GM12864 (cell line): Measurements from ENCODE around the gene AMDHD2.

Source experiments
- DNase-seq: peaks from one replicate; pipeline ENCODE4 v3.0.0-alpha.2; 2011; ENCODE audit warnings: low read depth
- H3K4me3 ChIP-seq: 2 replicates; pipeline ENCODE4 v1.5.1; 2011; ENCODE audit warnings: mild to moderate bottlenecking, low read depth, low read length, control low read depth
- TF ChIP-seq, protein P1 (sequence below): IDR thresholded peaks from 2 replicates; pipeline ENCODE4 v1.5.1; 2011; ENCODE audit warnings: low read depth, mild to moderate bottlenecking, moderate library complexity, low read length, control low read depth, inconsistent platforms; ENCODE audit errors: missing control alignments

AMDHD2 gene

DNA sequence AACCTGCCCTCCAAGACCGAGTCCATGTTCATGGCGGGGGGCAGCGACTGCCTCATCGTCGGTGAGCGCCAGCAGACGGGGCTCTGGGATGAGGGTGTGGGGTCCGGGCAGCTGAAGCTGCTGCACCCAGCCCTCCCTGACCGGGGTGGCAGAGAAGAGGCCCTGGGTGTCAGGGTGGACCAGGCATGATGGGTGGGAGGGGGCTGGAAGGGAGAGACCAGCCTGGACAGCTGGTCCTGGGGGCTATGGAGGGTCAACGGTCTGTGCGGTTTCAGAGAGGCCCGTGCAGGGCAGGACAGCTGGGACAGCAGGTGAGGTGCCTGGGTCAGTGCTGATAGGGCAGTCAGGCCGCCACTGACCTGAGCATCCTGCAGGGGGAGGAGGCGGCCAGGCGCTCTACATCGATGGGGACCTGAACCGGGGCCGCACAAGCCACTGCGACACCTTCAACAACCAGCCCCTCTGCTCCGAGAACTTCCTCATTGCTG lies 19.7 kb upstream of the AMDHD2 start:
- TF ChIP-seq, protein P1, sequence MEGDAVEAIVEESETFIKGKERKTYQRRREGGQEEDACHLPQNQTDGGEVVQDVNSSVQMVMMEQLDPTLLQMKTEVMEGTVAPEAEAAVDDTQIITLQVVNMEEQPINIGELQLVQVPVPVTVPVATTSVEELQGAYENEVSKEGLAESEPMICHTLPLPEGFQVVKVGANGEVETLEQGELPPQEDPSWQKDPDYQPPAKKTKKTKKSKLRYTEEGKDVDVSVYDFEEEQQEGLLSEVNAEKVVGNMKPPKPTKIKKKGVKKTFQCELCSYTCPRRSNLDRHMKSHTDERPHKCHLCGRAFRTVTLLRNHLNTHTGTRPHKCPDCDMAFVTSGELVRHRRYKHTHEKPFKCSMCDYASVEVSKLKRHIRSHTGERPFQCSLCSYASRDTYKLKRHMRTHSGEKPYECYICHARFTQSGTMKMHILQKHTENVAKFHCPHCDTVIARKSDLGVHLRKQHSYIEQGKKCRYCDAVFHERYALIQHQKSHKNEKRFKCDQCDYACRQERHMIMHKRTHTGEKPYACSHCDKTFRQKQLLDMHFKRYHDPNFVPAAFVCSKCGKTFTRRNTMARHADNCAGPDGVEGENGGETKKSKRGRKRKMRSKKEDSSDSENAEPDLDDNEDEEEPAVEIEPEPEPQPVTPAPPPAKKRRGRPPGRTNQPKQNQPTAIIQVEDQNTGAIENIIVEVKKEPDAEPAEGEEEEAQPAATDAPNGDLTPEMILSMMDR: no peak
- no peak overlapping the region for H3K4me3 ChIP-seq
- DNase-seq: no peak

DNA sequence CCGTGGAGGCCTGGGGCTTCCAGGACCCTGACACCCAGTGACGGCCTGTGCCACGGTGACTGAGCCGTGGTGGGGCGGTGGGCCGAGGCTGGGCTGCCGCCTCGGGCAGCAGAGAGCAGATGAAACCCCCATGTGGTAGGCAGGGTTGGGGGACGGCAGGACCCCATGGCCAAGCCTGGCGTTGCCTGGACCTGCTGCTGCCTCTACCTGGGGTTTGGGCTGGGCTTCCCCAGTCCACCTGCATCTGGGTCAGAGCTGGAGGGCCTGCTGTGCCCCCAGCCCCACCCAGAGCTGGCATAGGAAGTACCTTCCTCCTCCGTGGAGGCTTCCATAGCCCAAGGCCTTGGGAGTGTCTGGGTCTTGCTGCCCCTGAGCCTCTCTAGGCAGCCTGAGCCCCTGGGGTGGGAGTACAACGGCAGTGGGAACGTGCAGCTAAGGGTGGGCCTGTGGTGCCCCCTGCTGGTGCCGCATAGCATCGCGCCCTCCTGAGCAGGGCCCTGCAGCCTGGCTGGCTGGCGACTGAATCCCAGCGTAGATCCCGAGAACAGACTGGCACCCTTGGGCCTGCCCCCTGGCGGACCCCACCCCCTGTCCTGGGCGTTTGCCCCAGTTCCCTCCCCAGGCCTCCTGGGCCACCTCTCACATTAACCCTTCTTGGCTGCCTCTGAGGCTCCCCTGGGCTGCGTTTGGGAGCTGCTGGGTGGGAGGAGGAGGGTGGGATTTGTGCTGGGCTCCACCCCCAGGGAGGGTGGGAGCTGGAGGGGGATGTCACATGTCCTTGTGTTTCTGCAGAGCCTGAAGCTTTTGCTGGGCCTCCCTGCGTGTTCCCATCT lies 19.0 kb upstream of the AMDHD2 start:
- DNase-seq: no peak
- TF ChIP-seq, protein P1: peak; percentile 98
- H3K4me3 ChIP-seq: no peak overlapping the region

DNA sequence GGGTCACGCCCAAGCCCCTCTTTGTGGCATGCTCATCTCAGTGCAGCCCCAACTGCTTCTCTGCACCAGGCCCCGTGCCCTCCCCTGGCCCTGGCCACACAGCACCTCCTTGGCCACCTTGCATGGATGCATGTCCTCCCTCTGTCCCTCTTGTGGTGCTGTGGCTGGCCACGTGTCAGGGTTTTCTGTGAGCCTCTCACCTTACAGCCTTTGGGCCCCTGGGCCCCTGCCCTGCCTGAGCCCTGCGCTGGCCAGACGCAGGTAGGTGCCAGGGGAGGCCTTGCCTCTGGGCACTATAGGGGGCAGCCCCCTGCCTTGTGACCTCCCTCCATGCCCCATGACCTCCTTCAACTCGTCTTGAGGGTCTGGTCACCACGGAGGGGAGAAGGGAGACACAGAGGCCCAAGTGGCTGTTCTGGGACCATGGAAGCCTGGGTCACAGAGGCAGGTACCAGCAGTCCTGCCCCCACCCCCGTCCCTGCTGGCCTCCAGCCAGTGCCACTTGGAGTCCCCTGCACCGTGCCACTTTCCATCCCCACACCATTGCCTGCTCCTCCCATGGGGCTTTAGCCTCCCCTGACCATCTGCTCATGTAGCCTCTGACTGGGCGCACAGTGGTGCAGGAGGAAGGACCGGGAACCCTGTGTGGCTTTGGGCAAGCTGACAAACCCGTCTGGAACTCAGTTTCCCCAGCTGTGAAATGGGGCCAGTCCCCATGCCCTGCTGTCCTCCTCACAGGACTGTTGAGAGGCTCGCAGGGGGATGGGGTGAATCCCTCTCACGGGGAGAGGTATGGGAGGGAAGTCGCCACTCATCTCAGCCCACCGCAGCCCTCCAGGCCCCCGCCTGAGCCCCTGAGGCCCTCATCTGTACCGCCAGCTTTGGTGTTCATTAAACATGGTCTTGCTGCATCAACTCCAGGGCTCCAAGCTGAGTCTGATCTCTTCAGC lies 17.9 kb upstream of the AMDHD2 start:
- H3K4me3 ChIP-seq: no peak overlapping the region
- TF ChIP-seq, protein P1: no peak
- no peak for DNase-seq

DNA sequence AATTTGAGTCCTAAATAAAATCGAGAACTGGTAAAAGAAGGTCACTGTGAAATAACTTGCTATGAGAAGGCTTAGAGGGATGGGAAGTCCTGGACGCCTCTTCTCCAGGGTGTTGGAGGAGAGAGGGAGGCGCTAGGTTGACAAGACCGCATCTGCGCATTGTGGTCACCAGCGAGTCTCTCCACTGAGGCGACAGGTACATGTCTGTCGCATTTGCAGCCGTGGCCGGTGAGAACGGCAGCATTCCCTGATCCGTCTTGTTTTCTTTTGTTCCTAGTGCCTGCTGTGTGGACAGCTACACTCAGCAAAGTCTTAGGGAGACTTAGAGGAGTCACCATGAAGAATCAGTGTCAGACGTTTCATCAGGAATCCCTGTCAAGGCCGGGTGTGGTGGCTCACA lies 14.5 kb upstream of the AMDHD2 start:
- DNase-seq: no peak

DNA sequence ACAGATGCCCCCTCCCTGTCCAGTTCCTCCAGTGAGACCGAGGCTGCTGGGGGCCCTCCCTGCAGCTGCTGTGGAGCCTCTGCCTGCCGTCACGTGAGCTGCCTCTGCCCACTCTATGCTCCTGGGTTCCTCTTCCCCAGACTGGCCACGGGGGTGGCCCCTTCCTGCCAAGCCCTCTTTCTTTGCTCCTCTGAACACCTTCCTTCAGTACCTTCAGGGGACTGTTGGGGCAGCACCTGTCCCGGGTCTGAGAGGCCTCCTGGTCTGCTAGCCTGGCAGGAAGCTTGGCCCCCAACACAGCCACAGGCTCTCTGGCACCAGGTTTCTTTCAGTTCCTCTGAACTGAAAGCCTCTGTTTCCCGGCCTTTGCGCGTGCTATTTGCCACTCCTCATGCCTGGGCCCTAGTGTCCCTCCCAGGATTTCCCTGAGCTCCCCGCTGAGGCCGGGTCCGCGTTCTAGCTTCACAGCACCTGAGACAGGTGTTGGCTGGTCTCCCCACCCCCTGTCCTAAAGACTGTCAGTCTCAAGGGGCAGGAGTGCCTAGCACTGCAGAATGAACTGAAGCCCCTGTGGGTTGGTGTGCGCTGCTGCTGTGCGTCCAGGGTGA lies 13.0 kb upstream of the AMDHD2 start:
- no peak overlapping the region for H3K4me3 ChIP-seq
- TF ChIP-seq, protein P1: peak; percentile 35

More for the DNA sequence above, 14.5 kb upstream of the AMDHD2 start:
- H3K4me3 ChIP-seq: no peak overlapping the region
- TF ChIP-seq, protein P1: no peak

DNA sequence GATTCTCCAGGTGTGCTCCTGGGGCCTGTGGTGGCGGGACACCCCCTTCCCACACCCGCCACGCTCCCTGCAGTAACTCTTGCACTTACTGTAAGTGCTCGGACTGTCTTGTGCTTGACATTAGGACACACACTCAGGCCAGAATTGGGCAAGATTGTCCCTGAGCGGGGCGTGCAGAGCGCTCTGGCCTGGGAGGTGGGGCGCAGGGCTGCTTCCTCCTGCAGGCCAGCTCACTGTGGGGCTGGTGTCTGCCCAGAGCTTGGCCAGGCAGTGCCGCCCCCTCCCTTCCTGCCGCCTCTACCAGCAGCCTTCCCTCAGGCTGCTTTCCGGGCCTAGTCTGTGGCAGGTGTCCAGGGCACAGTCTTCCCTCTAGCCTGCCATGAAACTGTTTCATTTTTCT lies 12.5 kb upstream of the AMDHD2 start:
- H3K4me3 ChIP-seq: no peak overlapping the region
- DNase-seq: no peak
- TF ChIP-seq, protein P1: no peak

More for the DNA sequence above, 13.0 kb upstream of the AMDHD2 start:
- DNase-seq: no peak
